K562 (cell line): ENCODE results near the gene NCOR2. TPM values are rescaled to one million over a fixed set of nuclear protein-coding genes. Genes with fewer than 3 reads are reported as not detected.

Source experiments
- ATAC-seq: fragments of 200-7000 bp; cut with Tn5 transposase; 3 replicates; pipeline ENCODE4 v1.9.1; 2020; ENCODE audit warnings: moderate library complexity
- BruUV-seq: library from RNA; stranded (reverse); fragments of 400-500 nt; replicated peaks from 2 replicates; lab custom pipeline; 2021; lab: Mats Ljungman, UMichigan
- CTCF ChIA-PET: fragments of 300-600 bp; formaldehyde crosslinking; extraction: SDS; loops from one replicate; lab custom pipeline; 2021; ENCODE audit warnings: low intra/inter-chr PET ratio; lab: Yijun Ruan, JAX
- POLR2A ChIA-PET: fragments of 300-600, 350-650 bp; sonication (Branson Sonifier 250); formaldehyde crosslinking; extraction: SDS; loops from one replicate; lab custom pipeline; 2021; ENCODE audit warnings: antibody characterized with exemption, inconsistent platforms; lab: Yijun Ruan, JAX
- DNase-seq, 4 experiments: peaks; one replicate each; pipeline versions ENCODE4 v3.0.0 to v3.0.0-alpha.2; 2011 to 2018; ENCODE audit warnings: low spot score in 3 of 4, mixed read lengths in 3 of 4; ENCODE audit errors: extremely low read depth in 1 of 4
- FAIRE-seq: peaks from 2 replicates; lab custom pipeline; 2011; peaks lifted over from hg19 to GRCh38; lab: Jason Lieb, UNC
- H2AFZ ChIP-seq: 2 replicates; pipeline ENCODE4 v1.6.0; 2011; ENCODE audit warnings: low read depth, low read length, control low read depth, inconsistent platforms
- H3K27ac ChIP-seq: fragments of 200-600 bp; 3 replicates; pipeline ENCODE4 v1.8.0; 2011; ENCODE audit warnings: low read depth, mild to moderate bottlenecking, control low read depth, inconsistent platforms, low read length, moderate library complexity, mixed read lengths; ENCODE audit errors: extremely low read depth
- H3K27me3 ChIP-seq, 2 experiments: fragments of 300-600 bp in 1 of 2; 2 replicates in 1 of 2; 3 replicates in 1 of 2; pipeline versions ENCODE4 v1.6.0 to v1.8.0; 2011; ENCODE audit warnings: inconsistent platforms in 2 of 2, low read length in 2 of 2, mild to moderate bottlenecking in 1 of 2, mixed read lengths in 1 of 2, moderate library complexity in 1 of 2; ENCODE audit not compliant: control insufficient read depth in 2 of 2, insufficient read depth in 2 of 2
- H3K36me3 ChIP-seq: fragments of 300-600 bp; 3 replicates; pipeline ENCODE4 v1.8.0; 2011; ENCODE audit warnings: mild to moderate bottlenecking, low read length, inconsistent platforms; ENCODE audit not compliant: control insufficient read depth, insufficient read depth
- H3K4me1 ChIP-seq, 2 experiments: fragments of 200-600 bp in 1 of 2; replicated peaks in 1 of 2; 2 replicates in 1 of 2; 3 replicates in 1 of 2; pipeline versions ENCODE4 v1.5.1 to v1.8.0; 2011; ENCODE audit warnings: inconsistent platforms in 2 of 2, low read length in 2 of 2, mild to moderate bottlenecking in 1 of 2, mixed read lengths in 1 of 2, moderate library complexity in 1 of 2; ENCODE audit not compliant: control insufficient read depth in 2 of 2, insufficient read depth in 2 of 2
- H3K4me2 ChIP-seq: 2 replicates; pipeline ENCODE4 v1.6.1; 2011; ENCODE audit warnings: low read length, control low read depth, inconsistent platforms, mixed read lengths; ENCODE audit not compliant: insufficient read depth
- H3K4me3 ChIP-seq: fragments of 200-600 bp; sonication (generic), shearing (Covaris generic); 2 replicates; pipeline ENCODE4 v1.5.1; 2016; ENCODE audit warnings: control low read depth, inconsistent platforms
- H3K79me2 ChIP-seq: fragments of 200-600 bp; 3 replicates; pipeline ENCODE4 v1.8.0; 2011; ENCODE audit warnings: low read length, inconsistent platforms; ENCODE audit not compliant: control insufficient read depth, insufficient read depth
- H3K9ac ChIP-seq, 2 experiments: 2 replicates each; pipeline versions ENCODE4 v1.6.0 to v1.6.1; 2011; ENCODE audit warnings: low read depth in 2 of 2, low read length in 2 of 2, control low read depth in 1 of 2, inconsistent platforms in 1 of 2, mild to moderate bottlenecking in 1 of 2, mixed read lengths in 1 of 2; ENCODE audit not compliant: insufficient read depth in 1 of 2
- H3K9me1 ChIP-seq: one replicate; pipeline ENCODE4 v1.6.0; 2011; ENCODE audit warnings: inconsistent platforms, mild to moderate bottlenecking, low read length, moderate library complexity; ENCODE audit not compliant: control insufficient read depth, insufficient read depth
- H3K9me3 ChIP-seq: replicated peaks from 2 replicates; pipeline ENCODE4 v1.5.1; 2011; ENCODE audit warnings: low read depth, low read length, inconsistent platforms; ENCODE audit not compliant: control insufficient read depth, insufficient read depth
- H4K20me1 ChIP-seq: replicated peaks from 2 replicates; pipeline ENCODE4 v1.6.1; 2011; ENCODE audit warnings: low read length, inconsistent platforms, mixed read lengths; ENCODE audit not compliant: control insufficient read depth, insufficient read depth
- BDP1 ChIP-seq: IDR thresholded peaks from 3 replicates; pipeline ENCODE4 v1.6.1; 2011; ENCODE audit not compliant: insufficient read length, insufficient read depth
- DEAF1 ChIP-seq: fragments of 450-650 bp; formaldehyde crosslinking; IDR thresholded peaks from 2 replicates; pipeline ENCODE4 v1.4.0; 2020; ENCODE audit warnings: mild to moderate bottlenecking, moderate library complexity
- EWSR1 ChIP-seq: fragments of 450-650 bp; IDR thresholded peaks from 2 replicates; pipeline ENCODE4 v1.6.1; 2018; ENCODE audit warnings: borderline replicate concordance, mild to moderate bottlenecking, low read depth, moderate library complexity; ENCODE audit not compliant: partially characterized antibody
- GTF2A2 ChIP-seq: IDR thresholded peaks from 2 replicates; pipeline ENCODE4 v1.6.1; 2016; ENCODE audit warnings: mild to moderate bottlenecking, missing genetic modification characterization, missing compliant biosample characterization
- JUNB ChIP-seq: fragments of 450-650 bp; formaldehyde crosslinking; conservative IDR thresholded peaks from 2 replicates; pipeline ENCODE4 v1.4.0; 2020; ENCODE audit warnings: mild to moderate bottlenecking
- NBN ChIP-seq: fragments of 450-650 bp; IDR thresholded peaks from 2 replicates; pipeline ENCODE4 v1.6.1; 2016; ENCODE audit warnings: low read depth, mild to moderate bottlenecking
- NFE2 ChIP-seq: IDR thresholded peaks from 2 replicates; pipeline ENCODE4 v1.6.1; 2014; ENCODE audit warnings: antibody characterized with exemption, low read depth
- RBBP5 ChIP-seq: fragments of 200-600 bp; sonication (generic); IDR thresholded peaks from 2 replicates; pipeline ENCODE4 v1.6.1; 2012; ENCODE audit warnings: borderline replicate concordance, mild to moderate bottlenecking, low read length, control low read depth, inconsistent platforms; ENCODE audit not compliant: insufficient read depth, poor library complexity, severe bottlenecking
- TAF9B ChIP-seq: fragments of 450-650 bp; IDR thresholded peaks from 2 replicates; pipeline ENCODE4 v1.6.1; 2018; ENCODE audit warnings: mild to moderate bottlenecking; ENCODE audit not compliant: partially characterized antibody
- U2AF2 ChIP-seq: fragments of 200-400 bp; formaldehyde crosslinking; optimal IDR thresholded peaks from 2 replicates; pipeline ENCODE3; 2017; ENCODE audit warnings: low read depth, mild to moderate bottlenecking, low read length
- WGBS: fragments of 100-300 bp; shearing (Covaris generic); methylation state at CpG from one replicate; pipeline ENCODE4 v1.1.6; 2016; ENCODE audit warnings: low coverage, mixed read lengths; ENCODE audit not compliant: insufficient coverage; ENCODE audit errors: missing lambda C conversion rate; 5-methylcytosine and 5-hydroxymethylcytosine counted together
- in situ Hi-C: fragments of 300-500 bp; cut with MboI; formaldehyde crosslinking; loops from 4 replicates; pipeline ENCODE4 v1.15.0; 2018; ENCODE audit warnings: inconsistent platforms, mixed read lengths
- intact Hi-C: fragments of 100-400 bp; cut with micrococcal nuclease; formaldehyde crosslinking; loops from 2 replicates; pipeline ENCODE4 v1.14.2; 2022
- polyA plus RNA-seq, 8 experiments: library from polyadenylated mRNA; depleted of rRNA in 4 of 8; stranded (reverse) in 5 of 8; unstranded in 3 of 8; fragments of >200 nt; fragmentation: Nextera tagmentation in 2 of 8; fragmentation: Illumina TruSeq in 1 of 8; extraction: Ambion mirVana in 2 of 8; extraction: Trizol in 1 of 8; gene quantifications; 2 replicates each; pipeline versions ENCODE4 v1.2.1 to v1.2.3, GENCODE V29; 2011 to 2014; ENCODE audit warnings: inconsistent platforms in 1 of 8, missing spikeins in 1 of 8
- total RNA-seq, 7 experiments: library from RNA; depleted of rRNA in 6 of 7; stranded (reverse); fragments of >200 nt in 6 of 7; fragmentation: Illumina TruSeq in 2 of 7; extraction: Trizol in 2 of 7; gene quantifications; 2 replicates each; pipeline versions ENCODE4 v1.2.1 to v1.2.3, GENCODE V29; 2011 to 2021; ENCODE audit warnings: low replicate concordance in 1 of 7
- TF ChIP-seq, protein P1 (sequence below): fragments of 450-650 bp; formaldehyde crosslinking; conservative IDR thresholded peaks from 2 replicates; pipeline ENCODE4 v1.4.0; 2022; ENCODE audit warnings: mild to moderate bottlenecking, missing genetic modification characterization
- TF ChIP-seq, protein P2 (sequence below): fragments of 250-450 bp; sonication (Bioruptor Pico); IDR thresholded peaks from 2 replicates; pipeline ENCODE4 v1.4.0; 2020; ENCODE audit warnings: borderline replicate concordance
- TF ChIP-seq, protein P3 (sequence below): IDR thresholded peaks from 2 replicates; pipeline ENCODE4 v1.6.1; 2011; ENCODE audit warnings: borderline replicate concordance, low read depth, mild to moderate bottlenecking, moderate library complexity, low read length; ENCODE audit not compliant: insufficient read depth, poor library complexity, severe bottlenecking

Gene NCOR2
- total and polyA plus RNA-seq, 9 of the 15 experiments (the other 6 are each of a cell fraction or from before 2014, with no cell fraction given): 0.18 to 126 (median 8.4) TPM

DNA sequence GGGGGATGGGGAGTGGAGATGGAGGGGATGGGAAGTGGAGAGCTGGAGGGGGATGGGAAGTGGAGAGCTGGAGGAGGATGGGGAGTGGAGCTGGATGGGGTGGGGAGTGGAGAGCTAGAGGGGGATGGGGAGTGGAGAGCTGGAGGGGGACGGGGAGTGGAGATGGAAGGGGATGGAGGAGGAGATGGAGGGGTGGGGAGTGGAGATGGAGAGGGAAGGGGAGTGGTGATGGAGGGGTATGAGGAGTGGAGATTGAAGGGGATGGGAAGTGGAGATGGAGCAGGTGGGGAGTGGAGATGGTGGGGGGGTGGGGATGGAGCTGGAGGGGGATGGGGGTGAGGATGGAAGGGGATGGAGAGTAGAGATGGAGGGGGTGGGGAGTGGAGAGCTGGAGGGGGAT, 26.1 kb downstream of the NCOR2 start:
- POLR2A ChIA-PET: interaction anchor here (0.6 kb wide), 3 partner anchors 10 to 1303 kb away, joined by 3 to 4 read pairs (median 3); no protein-coding TSS in a partner anchor
- Histone ChIP-seq H3K79me2 (peaks cover 83% of the 10 kb centered on the region), H3K4me3 (no peak overlapping the region), H3K27me3 (no peaks in the 10 kb centered on the region), H4K20me1 (peaks cover 78% of the 10 kb centered on the region), H3K9ac (no peak overlapping the region), H3K9me3 (no peaks in the 10 kb centered on the region), H3K36me3 (no peaks in the 10 kb centered on the region), H3K4me1 (peaks cover 11 to 75% of the 10 kb centered on the region in 2 experiments; a peak in 4 of 5 replicates), H3K9me1 (peaks cover 5% of the 10 kb centered on the region), H2AFZ (no peak overlapping the region), H3K4me2 (no peak overlapping the region), H3K27ac (no peak overlapping the region)
- CTCF ChIA-PET: no interaction called here
- TF ChIP-seq, protein P1, sequence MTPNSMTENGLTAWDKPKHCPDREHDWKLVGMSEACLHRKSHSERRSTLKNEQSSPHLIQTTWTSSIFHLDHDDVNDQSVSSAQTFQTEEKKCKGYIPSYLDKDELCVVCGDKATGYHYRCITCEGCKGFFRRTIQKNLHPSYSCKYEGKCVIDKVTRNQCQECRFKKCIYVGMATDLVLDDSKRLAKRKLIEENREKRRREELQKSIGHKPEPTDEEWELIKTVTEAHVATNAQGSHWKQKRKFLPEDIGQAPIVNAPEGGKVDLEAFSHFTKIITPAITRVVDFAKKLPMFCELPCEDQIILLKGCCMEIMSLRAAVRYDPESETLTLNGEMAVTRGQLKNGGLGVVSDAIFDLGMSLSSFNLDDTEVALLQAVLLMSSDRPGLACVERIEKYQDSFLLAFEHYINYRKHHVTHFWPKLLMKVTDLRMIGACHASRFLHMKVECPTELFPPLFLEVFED (CRISPR knock-in tag): no peak
- TF ChIP-seq NFE2 (no peak), GTF2A2 (tag) (no peak), TAF9B (no peak), JUNB (no peak), DEAF1 (no peak), RBBP5 (no peak), NBN (no peak), EWSR1 (no peak), U2AF2 (no peak), BDP1 (no peak)
- TF ChIP-seq, protein P2, sequence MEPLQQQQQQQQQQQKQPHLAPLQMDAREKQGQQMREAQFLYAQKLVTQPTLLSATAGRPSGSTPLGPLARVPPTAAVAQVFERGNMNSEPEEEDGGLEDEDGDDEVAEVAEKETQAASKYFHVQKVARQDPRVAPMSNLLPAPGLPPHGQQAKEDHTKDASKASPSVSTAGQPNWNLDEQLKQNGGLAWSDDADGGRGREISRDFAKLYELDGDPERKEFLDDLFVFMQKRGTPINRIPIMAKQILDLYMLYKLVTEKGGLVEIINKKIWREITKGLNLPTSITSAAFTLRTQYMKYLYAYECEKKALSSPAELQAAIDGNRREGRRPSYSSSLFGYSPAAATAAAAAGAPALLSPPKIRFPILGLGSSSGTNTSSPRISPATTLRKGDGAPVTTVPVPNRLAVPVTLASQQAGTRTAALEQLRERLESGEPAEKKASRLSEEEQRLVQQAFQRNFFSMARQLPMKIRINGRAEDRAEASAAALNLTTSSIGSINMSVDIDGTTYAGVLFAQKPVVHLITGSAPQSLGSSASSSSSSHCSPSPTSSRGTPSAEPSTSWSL (CRISPR knock-in tag): no peak
- TF ChIP-seq, protein P3, sequence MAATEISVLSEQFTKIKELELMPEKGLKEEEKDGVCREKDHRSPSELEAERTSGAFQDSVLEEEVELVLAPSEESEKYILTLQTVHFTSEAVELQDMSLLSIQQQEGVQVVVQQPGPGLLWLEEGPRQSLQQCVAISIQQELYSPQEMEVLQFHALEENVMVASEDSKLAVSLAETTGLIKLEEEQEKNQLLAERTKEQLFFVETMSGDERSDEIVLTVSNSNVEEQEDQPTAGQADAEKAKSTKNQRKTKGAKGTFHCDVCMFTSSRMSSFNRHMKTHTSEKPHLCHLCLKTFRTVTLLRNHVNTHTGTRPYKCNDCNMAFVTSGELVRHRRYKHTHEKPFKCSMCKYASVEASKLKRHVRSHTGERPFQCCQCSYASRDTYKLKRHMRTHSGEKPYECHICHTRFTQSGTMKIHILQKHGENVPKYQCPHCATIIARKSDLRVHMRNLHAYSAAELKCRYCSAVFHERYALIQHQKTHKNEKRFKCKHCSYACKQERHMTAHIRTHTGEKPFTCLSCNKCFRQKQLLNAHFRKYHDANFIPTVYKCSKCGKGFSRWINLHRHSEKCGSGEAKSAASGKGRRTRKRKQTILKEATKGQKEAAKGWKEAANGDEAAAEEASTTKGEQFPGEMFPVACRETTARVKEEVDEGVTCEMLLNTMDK: no peak
- BruUV-seq: no TSS peak
- no peak for DNase-seq
- intact Hi-C loops: no loop called here
- in situ Hi-C loops: no loop called here
- FAIRE-seq: no peak
- ATAC-seq: no peak
- WGBS: no CpG with 5 or more reads among the region's 1 CpG
